Parietal lobe (tissue), 2 donors: ENCODE measurements around the gene ZNF860. TPM values are rescaled to one million over a fixed set of nuclear protein-coding genes. Genes with fewer than 3 reads are reported as not detected.

Experiments
- small RNA-seq: library from RNA; depleted of rRNA; stranded (forward); fragments of <200 nt; gene quantifications from one replicate; pipeline ENCODE3, GENCODE V24; 2014; ENCODE audit warnings: low replicate concordance
- total RNA-seq: library from RNA; depleted of rRNA; stranded (reverse); fragments of >200 nt; gene quantifications from one replicate; pipeline ENCODE4 v1.2.3, GENCODE V29; 2014

The ZNF860 gene
- 5.3 TPM for total RNA-seq

DNA sequence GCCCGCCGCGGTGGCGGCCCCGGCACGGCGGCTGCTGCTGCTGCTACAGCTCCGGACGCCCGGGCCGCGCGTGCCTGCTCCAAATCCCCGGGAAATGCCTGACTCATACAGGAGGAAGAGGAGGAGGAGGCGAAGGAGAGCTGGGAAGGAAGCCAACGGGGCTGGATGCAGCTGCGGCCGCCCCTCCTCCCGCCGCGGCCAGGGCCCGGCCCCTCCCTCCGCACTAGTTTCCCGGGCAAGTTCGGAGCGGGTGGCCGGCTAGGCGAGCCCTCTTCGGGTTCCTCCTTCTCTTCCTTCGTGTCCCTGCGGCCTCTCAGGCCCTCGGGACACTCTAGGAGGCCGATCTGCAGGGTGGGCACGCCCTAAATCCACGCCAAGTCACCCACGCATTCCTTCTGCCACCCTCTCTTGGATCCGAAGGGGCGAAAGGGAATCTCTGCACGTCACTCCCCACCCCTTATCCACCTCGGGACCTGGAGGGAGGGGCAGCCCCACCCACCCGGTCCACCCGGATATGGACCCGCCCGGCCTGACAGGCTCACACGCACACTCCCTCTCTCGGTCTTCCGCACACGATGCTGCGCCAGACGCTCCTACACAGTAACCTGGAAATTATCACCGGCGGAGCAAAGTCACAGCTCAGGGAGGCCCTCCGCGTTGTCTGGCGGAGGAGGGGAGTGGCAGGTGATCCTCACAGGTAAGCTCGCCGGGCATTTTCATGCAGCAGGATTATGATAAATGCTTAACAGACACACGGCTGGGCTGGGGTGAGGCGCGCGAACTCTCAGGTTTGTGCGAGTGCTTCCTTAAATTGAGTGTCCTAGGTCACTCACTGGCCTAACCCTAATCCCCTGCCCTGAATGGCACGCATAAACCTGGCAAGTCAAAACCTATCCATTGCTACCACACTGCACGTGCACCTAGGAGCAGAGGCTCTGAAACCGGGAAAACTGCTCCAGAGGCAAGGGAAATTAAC is at the start of gene ZNF860, which contains the start of gene OSBPL10:
Gene ZNF860, plus strand, starts transcription at position 545 of the 976 bp plus-strand sequence. CDS start 7,330 bp downstream, outside the sequence.
Gene OSBPL10, minus strand, starts transcription at position 57 of the 976 bp plus-strand sequence. CDS start 83 bp downstream, outside the sequence.

Small RNA genes lying within 50 kb of the gene (small RNA-seq; reads per million reads assigned to genes)
- gene RF00402: not detected

Other genes starting within 250 kb of the ZNF860 start
- 41.6 TPM for gene OSBPL10, start 488 bp upstream of the ZNF860 start, total RNA-seq
- gene GPD1L, start 124.9 kb downstream of the ZNF860 start, total RNA-seq: 74.2 TPM